Fibroblast of gingiva (primary cell): ENCODE results near the gene ZSCAN22.
"Not testable (repeated sequence)": the region's sequence is repeated elsewhere in the genome, so short reads cannot be mapped to it uniquely, and the experiment has no call there.

Source experiments
- DNase-seq: peaks from one replicate; pipeline ENCODE4 v3.0.0-alpha.2; 2011; ENCODE audit warnings: low read depth

The ZSCAN22 gene

GRCh38 chr19:58318297-58318696 lies 8.5 kb upstream of the ZSCAN22 start:
- DNase-seq, result no peak

- DNase-seq, result no peak
Measured at GRCh38 chr19:58319241-58319640, 7.6 kb upstream of the ZSCAN22 start.

DNA sequence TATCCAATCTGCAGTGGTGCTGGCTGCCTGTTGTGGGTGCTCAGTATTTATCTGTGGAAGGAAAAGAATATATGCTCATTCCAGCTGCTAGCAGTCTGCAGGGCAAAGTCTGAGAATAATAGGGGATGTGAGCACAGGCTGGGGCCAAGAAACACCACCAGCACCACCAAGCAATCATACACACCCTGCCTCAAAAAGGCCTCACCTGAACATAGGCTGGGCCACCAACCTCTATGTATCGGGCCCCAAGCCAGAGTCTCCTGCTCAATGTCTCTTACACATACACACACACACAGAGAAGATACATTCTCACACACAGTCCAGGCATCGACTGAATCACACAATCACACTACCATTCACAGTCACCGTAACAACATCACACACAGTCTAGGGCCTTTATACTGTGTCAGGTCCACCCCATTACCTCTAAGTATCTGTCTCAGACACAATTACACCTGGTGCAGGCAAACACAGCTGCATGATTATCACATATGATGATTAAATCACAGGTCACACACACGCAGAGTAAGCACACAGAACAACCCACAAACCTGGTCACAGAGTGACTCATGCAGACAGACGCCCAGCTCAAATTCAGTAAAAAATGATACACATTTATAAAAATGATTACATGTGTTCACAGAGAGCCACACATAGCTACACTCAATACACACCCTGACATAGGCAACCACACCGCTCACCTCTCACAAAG lies 1.3 kb upstream of the ZSCAN22 start:
- no peak for DNase-seq

- DNase-seq, result no peak
Measured at GRCh38 chr19:58326501-58326913, 287 bp upstream of the ZSCAN22 start.

- DNase-seq, result no peak
Measured at GRCh38 chr19:58328999-58329398, 2.2 kb downstream of the ZSCAN22 start.

DNA sequence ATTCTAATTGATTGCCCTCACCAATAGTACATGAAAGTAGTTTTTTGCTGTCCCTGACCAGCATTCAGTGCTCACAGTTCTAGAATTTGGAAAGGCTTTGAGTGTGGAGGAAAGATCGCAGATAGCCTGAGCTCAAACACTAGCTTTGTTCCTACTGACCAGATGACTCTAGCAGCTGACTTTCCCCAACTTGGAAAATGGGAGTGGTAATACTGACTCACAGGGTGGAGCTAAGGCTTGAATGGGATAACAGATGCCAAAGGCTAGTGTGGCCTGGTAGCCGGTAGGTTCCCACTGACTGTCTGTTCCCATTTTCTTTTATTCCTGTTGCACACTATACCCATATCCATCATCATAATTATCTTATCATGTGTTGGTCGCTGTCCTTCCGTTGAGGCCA lies 3.7 kb downstream of the ZSCAN22 start:
- peak; percentile 52 for DNase-seq

DNA sequence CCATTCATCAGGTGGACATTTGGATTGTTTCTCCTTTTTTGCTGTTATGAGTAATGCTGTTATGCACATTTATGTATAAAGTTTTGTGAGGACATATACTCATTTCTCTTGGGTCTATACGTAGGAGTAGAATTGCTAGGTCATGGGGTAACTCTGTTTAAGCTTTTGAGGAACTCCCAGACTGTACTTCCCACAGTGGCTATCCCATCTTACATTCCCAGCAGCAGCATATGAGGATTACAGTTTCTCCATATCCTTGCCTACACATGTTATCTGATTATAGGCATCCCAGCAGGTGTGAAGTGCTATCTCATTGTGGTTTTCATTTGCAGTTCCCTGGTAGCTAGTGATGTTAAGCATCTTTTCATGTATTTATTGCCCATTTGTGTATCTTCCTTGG lies 5.9 kb downstream of the ZSCAN22 start:
- DNase-seq, result no peak

DNA sequence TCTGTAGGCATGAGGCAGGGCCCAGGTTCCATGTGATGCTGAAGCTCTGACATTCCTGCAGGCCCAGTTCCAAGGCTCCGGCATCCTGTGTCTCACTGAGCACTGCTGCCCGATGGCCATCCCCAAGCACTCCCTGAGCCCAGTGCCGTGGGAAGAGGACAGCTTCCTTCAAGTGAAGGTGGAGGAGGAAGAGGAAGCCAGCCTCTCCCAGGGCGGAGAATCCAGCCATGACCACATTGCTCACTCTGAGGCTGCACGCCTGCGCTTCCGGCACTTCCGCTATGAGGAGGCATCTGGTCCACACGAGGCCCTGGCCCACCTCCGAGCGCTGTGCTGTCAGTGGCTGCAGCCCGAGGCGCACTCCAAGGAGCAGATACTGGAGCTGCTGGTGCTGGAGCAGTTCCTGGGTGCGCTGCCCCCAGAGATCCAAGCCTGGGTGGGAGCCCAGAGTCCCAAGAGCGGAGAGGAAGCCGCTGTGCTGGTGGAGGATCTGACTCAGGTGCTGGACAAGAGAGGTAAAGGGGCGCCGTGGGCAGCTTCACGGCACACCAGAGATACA lies 8.0 kb downstream of the ZSCAN22 start:
- DNase-seq, result no peak

GRCh38 chr19:58335630-58336029 lies 8.8 kb downstream of the ZSCAN22 start:
- DNase-seq, result no peak

GRCh38 chr19:58336216-58336615 lies 9.4 kb downstream of the ZSCAN22 start:
- no peak for DNase-seq

DNA sequence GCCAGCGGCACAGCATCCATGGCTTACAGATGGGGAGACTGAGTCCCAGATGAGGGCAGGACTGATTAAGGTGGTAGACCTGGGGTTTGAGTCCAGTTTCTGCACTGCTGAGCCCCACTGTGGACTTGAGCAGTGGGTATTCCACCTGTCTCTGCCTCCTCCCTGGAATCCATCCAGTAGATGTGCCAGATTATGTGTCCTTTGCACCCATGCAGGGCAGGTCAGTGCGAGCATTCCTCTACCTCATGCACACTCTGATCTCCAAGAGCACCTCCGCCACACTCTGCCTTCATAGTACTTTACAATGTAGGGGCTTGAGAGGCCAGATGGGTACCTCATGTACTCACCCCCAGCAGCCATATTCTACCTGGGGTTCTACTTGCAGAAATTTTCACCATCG lies 10.0 kb downstream of the ZSCAN22 start:
- DNase-seq, result no peak

DNA sequence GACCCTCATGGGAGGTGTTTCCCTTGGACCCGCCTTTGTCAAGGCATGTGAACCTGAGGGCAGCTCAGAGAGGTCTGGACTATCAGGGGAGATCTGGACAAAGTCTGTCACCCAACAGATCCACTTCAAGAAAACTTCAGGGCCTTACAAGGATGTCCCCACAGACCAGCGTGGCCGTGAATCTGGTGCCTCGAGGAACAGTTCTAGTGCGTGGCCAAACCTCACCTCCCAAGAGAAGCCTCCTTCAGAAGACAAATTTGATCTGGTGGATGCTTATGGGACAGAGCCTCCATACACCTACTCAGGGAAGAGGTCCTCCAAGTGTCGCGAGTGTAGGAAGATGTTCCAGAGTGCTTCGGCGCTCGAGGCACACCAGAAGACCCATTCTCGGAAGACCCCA lies 11.5 kb downstream of the ZSCAN22 start:
- no peak for DNase-seq

- no peak for DNase-seq
Measured at GRCh38 chr19:58338825-58339558, 12.2 kb downstream of the ZSCAN22 start.

GRCh38 chr19:58345558-58345957 lies 18.8 kb downstream of the ZSCAN22 start:
- no peak for DNase-seq

DNA sequence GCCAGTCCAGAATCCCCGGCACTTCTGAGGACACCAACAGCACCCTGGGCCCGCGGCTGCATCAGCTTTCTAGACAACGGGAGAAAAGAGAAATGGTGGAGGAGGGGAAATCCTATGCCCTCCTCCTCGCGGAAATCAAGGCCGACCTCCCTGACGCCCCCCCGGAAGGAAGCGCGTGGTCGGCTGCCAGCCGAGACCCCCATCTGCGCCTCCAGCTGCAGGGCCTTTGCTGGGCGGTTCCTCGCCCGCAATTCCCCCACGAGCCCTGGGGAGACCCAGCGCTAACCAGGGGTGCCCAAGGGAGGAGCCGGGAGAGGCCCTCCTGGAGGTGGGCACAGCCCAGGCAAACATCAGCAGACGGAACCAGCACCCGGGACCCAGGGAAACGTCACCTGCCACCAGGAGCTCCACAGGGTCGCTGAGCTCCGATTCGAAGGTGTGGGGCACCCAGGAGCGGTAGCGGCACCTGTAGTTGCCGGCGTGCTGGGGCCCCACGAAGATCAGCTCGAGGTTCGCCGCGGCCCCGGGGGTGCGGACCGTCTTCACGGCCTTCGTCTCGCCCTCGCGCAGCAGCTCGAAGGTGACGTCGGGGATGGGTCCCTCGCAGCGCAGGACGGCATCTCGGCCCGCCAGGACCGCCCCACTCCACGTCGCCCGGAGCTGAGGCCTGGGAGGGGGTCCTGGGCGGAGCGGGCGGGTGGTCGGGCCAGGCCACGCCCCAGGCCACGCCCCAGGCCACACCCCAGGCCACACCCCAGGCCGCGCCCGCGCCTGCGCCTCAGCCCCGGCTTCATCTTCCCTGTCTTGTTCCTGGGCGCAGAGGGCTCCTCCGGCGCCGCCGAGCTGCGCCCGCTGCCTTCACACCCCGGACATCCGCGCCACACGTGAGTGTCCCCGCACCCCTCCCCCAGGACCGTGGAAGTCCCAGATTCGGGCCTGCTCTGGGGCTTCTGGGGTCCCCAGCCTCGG lies 20.5 kb downstream of the ZSCAN22 start:
- DNase-seq, result peak; percentile 79

- not testable (repeated sequence) for DNase-seq
Measured at GRCh38 chr19:58348080-58348479, 21.3 kb downstream of the ZSCAN22 start.

DNA sequence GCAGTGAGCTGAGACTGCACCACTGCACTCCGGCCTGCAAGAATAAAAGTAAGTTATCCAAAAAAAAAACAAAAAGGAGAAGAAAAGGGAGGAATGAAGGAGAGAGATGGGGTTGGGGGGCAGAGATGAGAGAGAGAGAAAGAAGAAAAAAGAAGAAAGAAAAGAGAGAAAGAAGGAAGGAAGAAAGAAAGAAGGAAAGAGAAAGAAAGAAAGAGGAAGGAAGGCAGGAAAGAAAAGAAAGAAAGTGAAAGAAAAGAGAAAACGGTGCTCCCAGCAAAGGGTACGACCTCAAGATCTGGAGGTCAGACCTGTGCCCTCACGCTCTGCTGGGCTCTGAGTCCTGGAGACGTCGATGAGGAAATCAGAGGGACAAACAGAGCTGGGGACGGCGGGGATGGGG lies 22.8 kb downstream of the ZSCAN22 start:
- DNase-seq, result no peak

DNA sequence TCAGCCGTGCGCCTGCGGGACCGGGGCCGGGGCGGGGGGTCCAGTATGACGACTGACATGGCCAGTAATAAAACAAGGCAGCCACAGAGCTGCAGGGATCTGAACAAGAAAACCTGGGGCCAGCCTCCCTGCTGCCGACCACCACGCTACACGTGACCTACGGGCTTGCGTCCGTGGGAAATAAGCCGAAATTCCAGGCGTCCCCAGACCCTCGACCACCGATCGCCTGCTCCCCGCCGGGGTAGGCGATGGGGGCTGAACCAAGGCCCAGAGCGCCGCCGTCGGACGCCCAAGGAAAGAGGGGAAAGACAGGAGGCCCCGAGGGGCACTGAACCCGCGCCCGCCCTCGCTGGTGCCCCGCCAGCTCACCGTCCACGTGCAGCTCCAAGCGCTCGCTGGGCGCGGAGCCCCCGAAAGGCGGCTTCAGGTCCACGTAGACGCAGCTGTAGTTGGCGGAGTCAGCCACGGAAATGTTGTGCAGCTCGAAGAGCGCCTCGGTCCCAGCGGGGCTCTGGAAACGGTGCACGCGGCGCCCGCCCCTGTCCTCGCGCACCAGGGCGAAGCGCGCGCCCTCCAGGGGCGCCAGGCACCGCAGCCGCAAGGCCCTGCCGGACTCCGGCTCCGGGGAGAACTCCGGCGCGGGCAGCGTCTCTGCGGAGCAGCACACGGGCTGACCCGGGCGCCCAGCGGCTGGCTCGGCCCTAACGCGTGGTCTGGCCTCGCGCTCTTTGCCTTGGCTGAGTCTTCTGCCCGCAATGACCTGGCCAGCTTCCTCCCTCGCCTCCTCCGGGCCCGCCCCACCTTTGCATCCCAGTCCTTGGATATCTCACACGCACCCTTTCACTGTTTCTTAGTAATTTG lies 23.4 kb downstream of the ZSCAN22 start:
- no peak for DNase-seq

GRCh38 chr19:58350871-58351557 lies 24.2 kb downstream of the ZSCAN22 start:
- no peak for DNase-seq

GRCh38 chr19:58351558-58351878 lies 24.7 kb downstream of the ZSCAN22 start:
- DNase-seq, result no peak
